DOHH2 (cell line): ENCODE data around the gene FBXW4.

Source experiments
- H3F3A ChIP-seq: fragments of 200-600 bp; sonication (generic), shearing (Covaris generic); 2 replicates; pipeline ENCODE4 v1.6.0; 2016; ENCODE audit warnings: antibody characterized with exemption, mild to moderate bottlenecking; ENCODE audit not compliant: control insufficient read depth, insufficient read depth
- H3K27ac ChIP-seq: fragments of 200-600 bp; sonication (generic); 2 replicates; pipeline ENCODE4 v1.5.1; 2014; ENCODE audit warnings: low read depth, mild to moderate bottlenecking, low read length, moderate library complexity
- H3K27me3 ChIP-seq: fragments of 200-600 bp; sonication (generic); 2 replicates; pipeline ENCODE4 v1.6.1; 2014; ENCODE audit warnings: mild to moderate bottlenecking, low read length, mixed read lengths; ENCODE audit not compliant: control insufficient read depth
- H3K36me3 ChIP-seq: fragments of 200-600 bp; sonication (generic); 2 replicates; pipeline ENCODE4 v1.6.1; 2014; ENCODE audit warnings: mild to moderate bottlenecking, low read length, moderate library complexity, mixed read lengths; ENCODE audit not compliant: control insufficient read depth
- H3K4me1 ChIP-seq: fragments of 200-600 bp; sonication (generic); 2 replicates; pipeline ENCODE4 v1.6.1; 2014; ENCODE audit warnings: mild to moderate bottlenecking, low read length, mixed read lengths; ENCODE audit not compliant: control insufficient read depth
- H3K4me2 ChIP-seq: fragments of 200-600 bp; sonication (generic); 2 replicates; pipeline ENCODE4 v1.6.0; 2014; ENCODE audit warnings: mild to moderate bottlenecking, low read length, moderate library complexity
- H3K4me3 ChIP-seq: fragments of 200-600 bp; sonication (generic); 2 replicates; pipeline ENCODE4 v1.5.1; 2014; ENCODE audit warnings: mild to moderate bottlenecking, low read length, mixed read lengths
- H3K79me2 ChIP-seq: fragments of 200-600 bp; sonication (generic); 2 replicates; pipeline ENCODE4 v1.6.1; 2014; ENCODE audit warnings: mild to moderate bottlenecking, low read length, mixed read lengths; ENCODE audit not compliant: control insufficient read depth
- H3K9me2 ChIP-seq: fragments of 200-600 bp; sonication (generic); replicated peaks from 2 replicates; pipeline ENCODE4 v1.6.1; 2014; ENCODE audit warnings: mild to moderate bottlenecking, low read length, mixed read lengths; ENCODE audit not compliant: control insufficient read depth
- H3K9me3 ChIP-seq: fragments of 200-600 bp; sonication (generic); 2 replicates; pipeline ENCODE4 v1.6.1; 2014; ENCODE audit warnings: antibody characterized with exemption, low read length, mixed read lengths; ENCODE audit not compliant: control insufficient read depth, insufficient read depth
- H4K20me1 ChIP-seq: fragments of 200-600 bp; sonication (generic); 2 replicates; pipeline ENCODE4 v1.6.0; 2014; ENCODE audit warnings: low read depth, mild to moderate bottlenecking, antibody characterized with exemption, low read length, moderate library complexity; ENCODE audit not compliant: control insufficient read depth, insufficient read depth
- CTCF ChIP-seq: fragments of 200-600 bp; sonication (generic); IDR thresholded peaks from one replicate; pipeline ENCODE4 v1.5.1; 2014; ENCODE audit warnings: antibody characterized with exemption, mild to moderate bottlenecking, low read depth, low read length; ENCODE audit not compliant: poor library complexity, severe bottlenecking
- EZH2phosphoT487 ChIP-seq: fragments of 200-600 bp; sonication (generic); IDR thresholded peaks from 2 replicates; pipeline ENCODE4 v1.6.1; 2017; ENCODE audit warnings: borderline replicate concordance, mild to moderate bottlenecking, antibody characterized with exemption, low read length, moderate library complexity, mixed read lengths

FBXW4 gene

GRCh38 chr10:101690461-101690860 is 4.5 kb downstream of the FBXW4 start:
- Histone ChIP-seq H3K4me2 (no peak overlapping the region), H3F3A (no peaks in the 10 kb centered on the region), H3K9me2 (no peaks in the 10 kb centered on the region), H3K36me3 (peaks cover 61% of the 10 kb centered on the region), H3K4me3 (no peak overlapping the region), H3K9me3 (no peaks in the 10 kb centered on the region), H3K27me3 (no peaks in the 10 kb centered on the region; the same call in 1 of the 2 replicates), H4K20me1 (peaks cover 17% of the 10 kb centered on the region), H3K79me2 (peaks cover 97% of the 10 kb centered on the region), H3K4me1 (peaks cover 34% of the 10 kb centered on the region), H3K27ac (no peak overlapping the region)
- TF ChIP-seq EZH2phosphoT487: no peak
- no peak for TF ChIP-seq CTCF

- no peaks in the 10 kb centered on the region for H3K9me2 ChIP-seq
- peaks cover 23% of the 10 kb centered on the region for H4K20me1 ChIP-seq
- H3K36me3 ChIP-seq: peaks cover 55% of the 10 kb centered on the region
- no peaks in the 10 kb centered on the region for H3K27me3 ChIP-seq
- peaks cover 95% of the 10 kb centered on the region for H3K79me2 ChIP-seq
- peaks cover 19% of the 10 kb centered on the region for H3K4me1 ChIP-seq
- no peak for TF ChIP-seq CTCF
- no peak for TF ChIP-seq EZH2phosphoT487
- no peak overlapping the region for H3K4me2 ChIP-seq
- H3K9me3 ChIP-seq: no peaks in the 10 kb centered on the region
- no peak overlapping the region for H3K27ac ChIP-seq
- no peaks in the 10 kb centered on the region for H3F3A ChIP-seq
- no peak overlapping the region for H3K4me3 ChIP-seq
These were observed 7.8 kb downstream of the FBXW4 start for GRCh38 chr10:101687071-101687658.

- no peaks in the 10 kb centered on the region for H3K9me3 ChIP-seq
- no peak overlapping the region for H3K4me3 ChIP-seq
- H3K79me2 ChIP-seq: peaks cover 92% of the 10 kb centered on the region
- H4K20me1 ChIP-seq: peaks cover 19% of the 10 kb centered on the region
- peaks cover 12% of the 10 kb centered on the region for H3K4me1 ChIP-seq
- no peak overlapping the region for H3K4me2 ChIP-seq
- no peaks in the 10 kb centered on the region for H3K9me2 ChIP-seq
- H3K27ac ChIP-seq: no peak overlapping the region
- H3K36me3 ChIP-seq: peaks cover 50% of the 10 kb centered on the region
- TF ChIP-seq CTCF (no peak), EZH2phosphoT487 (no peak)
- no peaks in the 10 kb centered on the region for H3F3A ChIP-seq
- no peaks in the 10 kb centered on the region for H3K27me3 ChIP-seq
These were observed 8.6 kb downstream of the FBXW4 start for GRCh38 chr10:101686133-101686925.
